Measurements from ENCODE around the gene CENPA.

The CENPA gene

DNA sequence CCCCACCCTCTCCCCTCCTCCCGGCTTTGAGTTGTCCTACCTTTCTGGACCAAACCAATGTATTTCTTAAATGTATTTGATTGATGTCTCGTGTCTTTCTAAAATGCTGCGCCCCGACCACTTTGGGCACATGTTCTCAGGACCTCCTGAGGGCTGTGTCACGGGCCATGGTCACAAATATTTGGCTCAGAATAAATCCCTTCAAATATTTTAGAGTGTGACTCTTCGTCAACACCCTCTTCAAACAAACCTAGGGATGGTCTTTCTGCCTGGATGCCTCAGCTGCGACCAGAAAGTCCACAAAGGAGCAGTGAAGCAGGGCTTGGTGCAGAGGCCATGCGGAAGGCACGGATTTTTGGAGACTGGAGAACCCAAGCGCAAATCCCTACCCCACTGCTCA is 22.8 kb upstream of the CENPA start:
- no peak for DNase-seq

DNA sequence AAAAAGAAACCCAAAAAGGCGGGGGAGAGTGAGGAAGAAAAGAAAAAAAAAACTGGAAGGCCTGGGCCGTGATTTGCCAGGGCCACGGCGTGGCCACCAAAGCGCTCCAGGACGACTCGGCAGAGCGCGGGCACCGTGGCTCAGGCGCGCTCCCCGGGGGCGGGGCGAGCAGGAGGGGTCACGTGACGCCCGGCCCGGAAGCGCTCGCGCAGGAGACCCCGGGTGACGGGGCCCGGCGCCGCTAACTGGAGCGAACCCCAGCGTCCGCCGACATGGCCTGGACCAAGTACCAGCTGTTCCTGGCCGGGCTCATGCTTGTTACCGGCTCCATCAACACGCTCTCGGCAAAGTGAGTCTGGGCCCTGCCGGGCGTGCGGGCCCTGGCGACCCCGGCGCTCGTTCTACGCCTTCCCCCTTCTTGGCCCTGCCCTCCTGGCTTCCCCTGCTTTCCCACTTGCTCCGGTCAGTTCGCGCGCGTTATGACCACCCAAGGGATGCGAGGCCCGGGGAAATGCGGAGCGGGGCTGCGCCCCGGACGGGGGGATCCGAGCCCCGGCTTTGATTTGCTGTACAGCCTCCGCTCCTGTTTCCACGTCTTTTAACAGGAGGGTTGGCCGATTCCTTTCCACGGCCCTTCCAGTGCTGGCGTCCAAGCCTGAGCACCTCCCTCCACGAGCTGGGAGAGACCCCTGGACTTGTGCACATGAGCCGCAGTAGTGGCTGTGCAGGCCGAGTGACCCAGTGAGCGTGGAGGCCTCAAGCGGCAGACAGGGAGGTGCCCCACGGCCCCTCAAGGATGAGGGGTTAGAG is 21.6 kb upstream of the CENPA start, which contains the start of gene SLC35F6:
Gene SLC35F6 (plus strand): TSS at position 207 of the 810 bp plus-strand sequence. CDS start 66 bp downstream, at position 273.
- peak; percentile 89 for DNase-seq

DNA sequence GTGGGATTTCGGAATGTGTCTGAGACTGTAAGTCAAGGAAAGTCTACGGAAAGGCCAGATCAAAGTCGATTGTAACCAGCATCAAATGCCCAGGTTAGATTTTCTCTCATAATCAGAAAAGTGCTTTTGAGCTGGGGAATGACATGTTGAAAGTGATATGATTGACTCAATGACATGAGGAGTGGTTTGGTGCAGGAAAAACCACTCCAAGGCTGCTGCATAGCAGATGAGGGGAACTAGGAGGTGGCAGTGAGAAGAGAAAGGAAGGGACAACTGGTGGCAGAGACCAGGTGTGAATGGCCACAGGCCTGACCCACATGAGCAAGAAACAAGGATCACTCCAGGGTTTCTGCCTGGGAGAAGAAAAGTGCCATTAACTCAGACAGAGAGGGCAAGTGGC is 20.9 kb upstream of the CENPA start:
- no peak for DNase-seq

DNA sequence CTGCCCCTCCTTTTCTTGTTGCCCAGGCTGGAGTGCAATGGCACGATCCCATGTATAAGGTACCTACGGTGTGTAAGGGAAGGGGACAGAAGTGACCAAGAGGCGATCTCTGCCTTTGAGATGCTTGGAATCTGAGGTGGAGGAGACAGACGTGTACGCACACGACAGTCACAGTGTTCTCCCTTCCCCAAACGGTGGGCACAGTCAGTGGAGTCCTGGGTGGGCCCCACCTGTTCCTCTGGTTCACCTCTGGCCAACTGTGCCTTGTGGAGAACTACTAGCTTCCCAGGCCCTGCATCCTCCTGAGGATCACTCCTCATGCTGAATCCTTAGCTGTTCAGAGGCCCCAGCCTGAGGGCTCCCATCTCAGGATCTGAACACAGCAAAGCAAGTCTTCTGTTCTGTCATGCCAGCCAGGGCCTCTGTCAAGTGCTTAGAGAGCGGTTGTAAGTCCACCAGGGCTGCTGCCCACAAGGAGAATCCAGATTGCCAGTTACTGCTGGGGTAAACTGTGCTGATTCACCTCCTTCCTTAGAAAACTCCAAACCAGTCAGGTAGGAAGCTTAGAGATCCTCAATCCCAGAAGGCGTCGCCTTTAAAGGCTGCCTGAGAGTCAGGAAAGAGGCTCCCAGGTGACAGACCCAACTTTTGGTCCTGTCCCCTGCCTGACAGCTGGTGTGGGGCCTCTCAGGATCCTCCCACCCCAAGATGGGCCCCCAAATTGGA is 20.2 kb upstream of the CENPA start:
- no peak for DNase-seq

DNA sequence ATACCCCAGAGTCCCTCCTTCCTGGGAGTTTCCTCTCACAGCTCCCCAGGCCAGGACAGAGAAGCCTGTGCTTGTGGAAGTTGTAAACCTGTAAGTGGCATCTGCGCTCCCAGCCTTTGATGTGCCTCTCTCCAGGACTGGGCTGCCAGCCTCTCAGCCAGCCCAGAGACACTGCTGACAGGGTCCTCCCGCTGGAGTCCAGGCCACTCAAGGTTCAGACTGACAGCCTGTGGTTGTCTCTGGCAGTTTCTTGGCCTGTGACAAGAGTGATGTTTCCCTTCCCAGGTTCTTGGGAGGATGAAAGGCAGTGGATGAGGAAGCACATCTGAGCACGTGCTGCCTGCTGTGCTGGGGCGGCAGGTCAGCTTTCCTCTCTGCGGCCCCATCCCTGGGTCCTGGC is 18.7 kb upstream of the CENPA start:
- DNase-seq, result no peak

DNA sequence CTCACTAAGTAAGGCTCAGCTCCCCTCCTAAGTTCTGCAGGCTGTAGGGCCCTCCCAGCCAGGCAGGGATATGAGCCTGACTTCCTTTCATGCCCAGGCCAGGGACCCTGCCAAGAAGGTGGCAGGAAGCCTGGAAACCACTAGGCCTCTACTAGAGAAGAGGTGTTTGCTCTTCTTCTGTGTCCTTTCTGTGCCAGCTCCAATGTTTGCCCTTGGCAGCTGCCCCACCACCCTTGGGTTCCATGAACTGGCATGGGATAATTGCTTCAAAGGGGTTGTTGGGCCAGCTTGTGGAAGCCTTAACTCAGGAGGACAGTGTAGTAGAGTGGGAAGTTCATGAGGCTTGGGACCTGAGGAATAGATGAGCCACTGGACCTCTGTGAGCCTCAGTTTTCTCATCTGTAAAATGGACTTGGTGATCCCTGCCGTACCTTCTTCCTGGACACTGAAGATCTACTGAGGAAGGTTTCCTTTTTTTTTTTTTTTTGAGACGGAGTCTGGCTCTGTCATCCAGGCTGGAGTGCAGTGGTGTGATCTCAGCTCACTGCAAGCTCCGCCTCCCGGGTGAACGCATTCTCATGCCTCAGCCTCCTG is 17.9 kb upstream of the CENPA start:
- DNase-seq, result no peak

DNA sequence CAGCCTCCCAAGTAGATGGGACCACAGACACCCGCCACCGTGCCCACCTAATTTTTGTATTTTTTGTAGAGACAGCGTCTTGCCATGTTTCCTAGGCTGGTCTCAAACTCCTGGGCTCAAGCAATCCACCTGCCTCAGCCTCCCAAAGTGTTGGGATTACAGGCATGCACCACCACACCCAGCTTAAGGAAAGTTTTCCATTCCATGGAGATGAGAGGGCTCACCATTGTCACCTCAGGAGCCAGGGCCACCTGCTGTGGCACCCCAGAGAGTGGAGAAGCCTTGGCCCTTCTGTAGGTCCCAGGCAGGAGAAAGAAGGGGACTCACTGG is 17.1 kb upstream of the CENPA start:
- no peak for DNase-seq

DNA sequence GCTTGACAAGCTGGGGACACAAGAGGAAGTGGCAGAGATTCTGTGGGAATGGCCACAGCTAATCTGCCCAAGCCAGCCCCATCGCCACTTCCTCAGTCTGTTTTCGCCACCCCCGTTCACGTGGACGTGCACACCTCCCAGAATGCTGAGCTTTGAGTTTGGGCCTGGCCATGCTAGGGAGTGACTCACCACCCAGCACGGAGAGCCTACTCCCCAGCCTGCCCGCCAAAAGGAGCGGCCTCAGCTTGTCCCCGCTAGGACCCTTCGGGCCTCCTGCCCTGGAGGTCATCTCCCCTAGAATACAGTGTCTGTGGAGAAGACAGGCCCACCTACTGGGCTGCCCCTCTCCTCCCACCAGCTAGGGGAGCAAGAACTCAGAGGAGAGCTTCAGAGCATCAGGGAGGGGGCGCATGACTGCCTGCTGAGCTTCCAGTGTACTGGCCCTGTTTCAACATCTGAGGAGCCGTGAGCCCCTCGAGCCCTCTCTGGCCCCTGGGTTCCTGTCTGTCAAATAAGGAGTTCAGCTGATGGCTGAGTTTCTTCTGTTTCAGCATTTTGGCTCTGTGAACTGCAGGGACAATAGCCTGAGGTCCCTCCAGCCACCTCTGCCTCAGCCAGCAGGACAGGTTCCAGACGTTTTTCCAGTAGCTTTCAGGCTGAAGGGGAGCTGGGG is 16.6 kb upstream of the CENPA start:
- no peak for DNase-seq

DNA sequence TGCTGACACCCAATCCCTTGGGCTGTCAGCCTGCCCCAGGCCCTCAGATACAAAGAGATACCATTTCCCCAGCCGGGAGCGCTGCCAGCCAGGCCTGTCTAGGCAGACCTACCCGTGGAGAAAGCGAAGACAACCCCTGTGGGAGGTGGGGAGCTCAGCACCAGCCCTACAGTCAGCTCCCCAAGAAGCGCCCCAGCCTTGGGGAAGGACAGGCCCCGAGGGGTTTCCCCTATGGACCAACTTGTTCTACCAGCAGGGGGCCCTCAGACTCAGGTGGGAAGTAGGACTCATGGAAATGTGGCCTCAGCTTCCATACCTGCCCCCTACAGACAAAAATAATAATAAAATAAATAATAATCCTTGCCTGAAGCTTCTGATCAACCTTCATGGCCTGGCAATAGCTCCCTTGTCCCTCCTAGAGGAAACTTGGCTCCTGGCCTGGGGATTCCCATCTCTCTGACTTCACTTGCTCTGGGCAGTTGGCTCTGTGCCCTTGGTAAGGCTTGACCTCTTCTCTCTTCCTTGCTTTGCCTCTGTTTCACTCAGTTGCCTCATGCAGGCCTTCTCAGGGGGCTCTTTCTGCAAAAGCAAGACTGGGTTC is 14.8 kb upstream of the CENPA start:
- no peak for DNase-seq

DNA sequence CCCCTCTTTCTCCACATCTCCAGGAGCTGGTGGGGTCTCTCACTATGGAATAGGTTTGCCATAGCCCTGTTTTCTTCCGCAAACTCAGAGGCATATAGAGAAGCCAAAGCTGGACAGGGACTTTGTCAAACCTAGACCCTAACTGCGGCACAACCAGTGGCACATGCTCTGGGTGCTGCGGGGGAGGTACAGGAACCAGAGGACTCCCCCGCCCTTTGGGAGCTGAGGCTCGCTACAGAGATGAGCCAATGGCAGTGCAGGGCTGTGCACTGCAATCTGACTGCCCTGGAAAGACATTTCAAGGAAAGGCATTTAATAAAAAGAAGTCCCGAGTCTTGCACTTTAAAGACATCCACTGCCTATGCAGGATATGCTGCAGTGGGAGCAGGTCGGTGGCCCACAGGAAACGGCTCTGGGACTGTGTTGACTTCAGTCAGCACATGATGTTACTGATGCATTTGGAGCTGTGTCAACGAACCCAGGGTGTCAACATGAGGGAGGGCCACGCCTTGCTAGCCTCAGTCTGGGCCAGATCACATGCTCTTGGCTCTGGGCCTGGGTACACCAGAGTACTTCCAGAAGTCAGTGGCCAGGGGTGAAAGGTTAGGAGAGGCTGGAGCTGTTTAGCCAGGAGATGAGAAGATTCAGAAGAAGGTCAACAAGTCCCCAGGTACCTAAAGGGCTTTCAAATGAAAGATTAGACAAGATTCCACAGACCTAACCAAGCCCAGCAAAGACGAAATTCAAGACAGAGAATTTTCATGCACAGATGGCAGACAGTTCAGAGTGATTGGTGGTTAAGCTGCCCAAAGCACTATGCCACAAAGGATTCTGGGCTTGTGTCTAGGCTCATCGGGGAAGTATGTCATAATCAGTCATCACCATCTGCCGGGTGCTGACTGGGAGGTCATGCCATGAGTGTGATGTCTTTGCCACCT is 13.5 kb upstream of the CENPA start:
- DNase-seq, result peak; percentile 49

DNA sequence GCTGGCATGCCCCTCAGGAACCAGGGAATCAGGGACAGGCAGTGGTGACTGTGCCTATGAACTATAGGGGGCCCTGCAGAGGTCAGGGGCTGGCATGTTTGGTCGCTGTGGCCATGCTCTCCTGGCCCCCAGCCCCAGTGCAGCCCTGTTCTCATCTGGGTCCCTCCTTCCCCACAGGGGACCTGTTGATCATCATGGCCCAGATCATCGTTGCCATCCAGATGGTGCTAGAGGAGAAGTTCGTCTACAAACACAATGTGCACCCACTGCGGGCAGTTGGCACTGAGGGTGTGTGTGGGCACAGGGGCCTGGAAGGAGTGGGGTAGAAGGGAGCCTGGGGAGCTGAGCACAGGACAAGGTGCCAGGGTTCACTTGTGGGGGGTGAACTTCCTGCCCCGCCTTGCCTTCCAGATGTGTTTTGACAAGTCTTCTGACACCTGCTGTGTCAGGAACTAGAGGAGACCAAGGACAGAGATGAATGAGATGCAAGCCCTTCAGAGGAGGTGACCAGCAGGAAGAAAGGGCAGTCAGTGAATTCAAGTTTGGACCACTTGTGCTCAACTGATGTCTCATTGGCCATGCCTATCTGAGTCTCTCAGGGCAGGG is 9.6 kb upstream of the CENPA start:
- DNase-seq, result no peak

DNA sequence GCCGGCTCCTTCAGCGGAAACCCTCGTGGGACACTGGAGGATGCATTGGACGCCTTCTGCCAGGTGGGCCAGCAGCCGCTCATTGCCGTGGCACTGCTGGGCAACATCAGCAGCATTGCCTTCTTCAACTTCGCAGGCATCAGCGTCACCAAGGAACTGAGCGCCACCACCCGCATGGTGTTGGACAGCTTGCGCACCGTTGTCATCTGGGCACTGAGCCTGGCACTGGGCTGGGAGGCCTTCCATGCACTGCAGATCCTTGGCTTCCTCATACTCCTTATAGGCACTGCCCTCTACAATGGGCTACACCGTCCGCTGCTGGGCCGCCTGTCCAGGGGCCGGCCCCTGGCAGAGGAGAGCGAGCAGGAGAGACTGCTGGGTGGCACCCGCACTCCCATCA is 7.8 kb upstream of the CENPA start:
- no peak for DNase-seq

DNA sequence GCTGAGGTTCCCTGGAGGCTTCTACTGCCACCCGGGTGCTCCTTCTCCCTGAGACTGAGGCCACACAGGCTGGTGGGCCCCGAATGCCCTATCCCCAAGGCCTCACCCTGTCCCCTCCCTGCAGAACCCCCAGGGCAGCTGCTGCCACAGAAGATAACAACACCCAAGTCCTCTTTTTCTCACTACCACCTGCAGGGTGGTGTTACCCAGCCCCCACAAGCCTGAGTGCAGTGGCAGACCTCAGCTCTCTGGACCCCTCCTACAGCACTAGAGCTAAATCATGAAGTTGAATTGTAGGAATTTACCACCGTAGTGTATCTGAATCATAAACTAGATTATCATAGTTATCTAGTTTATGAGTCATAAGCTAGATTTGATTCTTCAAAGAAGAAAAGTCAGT is 7.3 kb upstream of the CENPA start:
- no peak for DNase-seq

DNA sequence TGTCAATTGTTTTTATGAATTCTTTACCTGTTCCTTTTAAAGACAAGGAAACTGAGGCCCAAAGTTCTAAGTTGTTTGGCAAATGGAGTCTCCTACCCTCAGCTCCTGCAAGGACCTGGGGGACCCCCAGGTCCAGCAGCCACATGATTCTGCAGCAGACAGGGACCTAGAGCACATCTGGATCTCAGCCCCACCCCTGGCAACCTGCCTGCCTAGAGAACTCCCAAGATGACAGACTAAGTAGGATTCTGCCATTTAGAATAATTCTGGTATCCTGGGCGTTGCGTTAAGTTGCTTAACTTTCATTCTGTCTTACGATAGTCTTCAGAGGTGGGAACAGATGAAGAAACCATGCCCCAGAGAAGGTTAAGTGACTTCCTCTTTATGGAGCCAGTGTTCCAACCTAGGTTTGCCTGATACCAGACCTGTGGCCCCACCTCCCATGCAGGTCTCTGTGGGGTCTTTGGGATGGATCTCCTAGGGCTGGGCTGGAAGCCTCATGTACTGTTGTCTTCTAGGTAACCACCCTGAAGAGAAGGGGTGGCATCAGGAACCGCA is 5.6 kb upstream of the CENPA start:
- DNase-seq, result no peak

DNA sequence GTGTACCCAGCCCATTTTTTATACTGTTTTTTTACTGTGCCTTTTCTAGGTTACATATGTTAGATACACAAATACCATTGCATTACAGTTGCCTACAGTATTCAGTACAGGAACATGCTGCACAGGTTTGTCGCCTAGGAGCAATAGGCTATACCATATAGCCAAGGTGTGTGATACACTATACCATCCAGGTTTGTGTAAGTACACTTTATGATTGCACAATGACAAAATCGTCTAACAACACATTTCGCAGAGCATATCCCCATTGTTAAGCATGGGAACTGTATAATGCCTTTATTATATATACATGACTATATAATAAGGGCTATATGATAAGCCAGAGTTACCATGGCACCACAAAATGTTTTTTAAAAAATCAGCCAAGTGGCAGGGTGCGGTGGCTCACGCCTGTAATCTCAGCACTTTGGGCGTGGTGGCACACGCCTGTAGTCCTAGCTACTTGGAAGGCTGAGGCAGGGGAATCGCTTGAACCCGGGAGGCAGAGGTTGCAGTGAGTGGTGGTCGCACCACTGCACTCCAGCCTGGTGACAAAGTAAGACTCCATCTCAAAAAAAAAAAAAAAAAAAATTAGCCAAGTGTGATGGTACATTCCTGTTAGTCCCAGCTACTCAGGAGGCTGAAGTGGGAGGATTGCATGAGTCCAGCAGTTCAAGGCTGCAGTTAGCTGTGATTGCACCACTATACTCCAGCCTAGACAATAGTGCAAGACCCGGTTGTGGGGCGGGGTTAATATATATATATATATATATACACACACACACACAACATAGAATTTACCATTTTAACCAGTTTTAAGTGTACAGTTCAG is 2.8 kb upstream of the CENPA start:
- no peak for DNase-seq

DNA sequence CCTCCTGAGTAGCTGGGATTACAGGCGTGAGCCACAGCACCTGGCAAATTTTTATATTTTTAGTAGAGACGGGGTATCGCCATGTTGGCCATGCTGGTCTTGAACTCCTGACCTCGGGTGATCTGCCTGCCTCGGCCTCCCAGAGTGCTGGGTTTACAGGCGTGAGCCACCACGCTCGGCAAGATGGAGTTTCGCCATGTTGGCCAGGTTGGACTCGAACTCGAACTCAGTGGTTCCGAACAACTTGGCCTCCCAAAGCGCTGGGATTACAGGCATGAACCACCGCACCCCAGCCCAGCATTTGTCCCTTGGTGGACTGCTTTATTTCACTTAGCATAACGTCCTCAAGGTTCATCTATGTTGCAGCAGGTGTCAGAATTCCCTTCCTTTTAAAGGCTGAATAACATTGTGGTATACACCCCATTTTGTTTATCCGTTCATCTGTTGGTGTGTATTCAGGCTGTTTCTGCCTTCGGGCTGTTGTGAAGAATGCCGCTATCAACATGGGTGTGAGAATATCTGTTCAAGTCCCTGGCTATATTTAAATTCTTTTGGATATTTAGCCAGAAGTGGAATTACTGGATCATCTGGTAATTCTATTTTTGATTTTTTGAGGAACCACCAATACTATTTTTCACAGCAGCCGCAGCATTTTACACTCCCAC is 1.2 kb upstream of the CENPA start:
- DNase-seq, result no peak

DNA sequence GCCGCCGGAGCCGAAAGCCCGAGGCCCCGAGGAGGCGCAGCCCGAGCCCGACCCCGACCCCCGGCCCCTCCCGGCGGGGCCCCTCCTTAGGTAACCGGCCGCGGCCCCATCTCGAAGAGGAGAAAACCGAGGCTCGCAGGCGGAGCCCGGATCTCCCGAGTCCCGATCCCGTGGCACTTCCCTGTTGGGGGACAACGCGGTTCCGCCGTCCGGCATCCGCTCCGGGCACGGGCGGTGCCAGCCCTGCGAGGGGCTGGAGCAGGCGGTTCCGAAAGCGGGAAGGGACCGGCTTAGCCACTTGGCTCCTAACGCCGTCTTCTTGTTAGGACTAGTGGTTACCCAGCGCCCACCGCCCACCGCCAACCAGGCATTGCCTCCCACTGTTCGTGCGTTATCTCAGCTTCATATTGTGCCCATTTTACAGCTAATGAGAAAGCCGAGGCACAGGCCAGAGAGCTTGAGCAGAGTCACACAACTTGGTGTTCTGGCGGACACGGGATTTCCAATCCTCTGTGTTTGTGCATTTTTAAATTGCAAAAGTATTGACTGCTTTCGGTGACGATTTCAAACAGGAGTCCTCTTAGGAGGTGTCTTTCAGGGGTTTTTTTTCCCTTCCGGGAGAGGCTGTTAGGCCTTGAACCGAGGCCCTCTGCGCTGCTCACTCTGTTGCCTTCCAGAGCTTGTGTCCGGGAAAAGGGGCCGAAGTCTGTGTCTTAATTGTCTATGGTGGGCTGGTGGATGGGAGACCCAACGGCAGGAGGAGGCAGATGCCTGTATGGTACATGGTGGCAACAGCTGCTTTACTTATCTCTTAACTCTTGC is 562 bp downstream of the CENPA start:
- peak; percentile 69 for DNase-seq

DNA sequence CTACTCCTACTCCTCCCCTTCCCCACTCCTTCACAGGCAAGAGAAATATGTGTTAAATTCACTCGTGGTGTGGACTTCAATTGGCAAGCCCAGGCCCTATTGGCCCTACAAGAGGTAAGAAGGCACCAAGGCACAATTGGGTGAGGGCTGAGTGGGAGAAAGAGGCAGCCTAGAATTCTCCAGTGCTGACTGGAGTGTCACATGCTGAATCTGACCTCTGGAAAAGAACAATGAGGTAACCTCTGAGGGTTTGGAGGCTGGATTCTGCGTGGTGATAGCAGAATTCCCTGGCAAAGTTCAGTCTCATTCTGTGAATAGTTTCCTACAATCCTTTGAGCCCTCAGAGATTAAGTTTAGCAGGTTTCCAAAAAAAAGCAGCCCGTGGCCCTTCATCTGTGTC is 6.9 kb downstream of the CENPA start:
- DNase-seq, result no peak

DNA sequence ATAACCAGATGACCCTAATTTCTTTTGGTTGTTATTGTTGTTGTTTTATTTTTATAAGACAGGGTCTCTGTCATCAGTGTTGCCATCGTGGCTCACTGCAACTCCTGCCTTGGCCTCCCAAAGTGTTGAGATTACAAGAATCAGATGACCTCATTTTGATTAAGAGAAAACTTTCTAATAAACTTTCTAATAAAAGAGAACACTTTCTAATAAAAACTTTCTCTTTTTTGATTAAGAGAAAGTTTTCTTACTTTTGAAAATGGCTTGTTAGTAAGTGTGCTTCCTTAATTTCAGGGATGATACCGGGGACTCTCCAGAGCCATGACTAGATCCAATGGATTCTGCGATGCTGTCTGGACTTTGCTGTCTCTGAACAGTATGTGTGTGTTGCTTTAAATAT is 7.7 kb downstream of the CENPA start:
- no peak for DNase-seq

Data from NCI-H345 (cell line).